IMR-90 (cell line): ENCODE measurements around the gene BICD2. TPM values are rescaled to one million over a fixed set of nuclear protein-coding genes. Genes with fewer than 3 reads are reported as not detected.

Experiments used
- ATAC-seq: fragments of 200-7000 bp; cut with Tn5 transposase; 2 replicates; pipeline ENCODE4 v1.9.1; 2020; ENCODE audit warnings: low read depth, mild to moderate bottlenecking, moderate library complexity
- BruUV-seq: library from RNA; stranded (reverse); fragments of 400-500 nt; replicated peaks from 2 replicates; lab custom pipeline; 2021; lab: Mats Ljungman, UMichigan
- CTCF ChIA-PET: fragments of 300-600 bp; formaldehyde crosslinking; extraction: SDS; loops from one replicate; lab custom pipeline; 2021; ENCODE audit warnings: antibody characterized with exemption; lab: Yijun Ruan, JAX
- POLR2A ChIA-PET: fragments of 300-600 bp; sonication (Branson Sonifier 250); formaldehyde crosslinking; loops from one replicate; lab custom pipeline; 2022; ENCODE audit warnings: antibody characterized with exemption; ENCODE audit not compliant: unreplicated experiment; lab: Charles Lee
- DNase-seq: peaks from one replicate; pipeline ENCODE4 v3.0.0; 2013
- H2AFZ ChIP-seq: replicated peaks from 2 replicates; pipeline ENCODE3; 2013; ENCODE audit warnings: low read length, mild to moderate bottlenecking; ENCODE audit not compliant: poor library complexity
- H2AK5ac ChIP-seq: 2 replicates; pipeline ENCODE4 v1.6.1; 2013; ENCODE audit warnings: low read depth, low read length, inconsistent platforms
- H2AK9ac ChIP-seq: replicated peaks from 2 replicates; pipeline ENCODE3; 2013; ENCODE audit warnings: mild to moderate bottlenecking, low read depth, low read length, moderate library complexity; ENCODE audit not compliant: poor library complexity
- H2BK120ac ChIP-seq: 2 replicates; pipeline ENCODE4 v1.6.1; 2013; ENCODE audit warnings: low read depth, low read length, inconsistent platforms
- H2BK15ac ChIP-seq: 3 replicates; pipeline ENCODE4 v1.6.1; 2013; ENCODE audit warnings: low read depth, low read length, inconsistent platforms
- H2BK20ac ChIP-seq: 2 replicates; pipeline ENCODE4 v1.6.1; 2013; ENCODE audit warnings: low read depth, mild to moderate bottlenecking, inconsistent platforms, low read length, moderate library complexity
- H2BK5ac ChIP-seq: 2 replicates; pipeline ENCODE4 v1.6.1; 2013; ENCODE audit warnings: mild to moderate bottlenecking, low read depth, low read length, inconsistent platforms; ENCODE audit not compliant: poor library complexity, severe bottlenecking
- H3K14ac ChIP-seq: replicated peaks from 2 replicates; pipeline ENCODE4 v1.6.1; 2013; ENCODE audit warnings: low read depth, low read length, inconsistent platforms
- H3K18ac ChIP-seq: 2 replicates; pipeline ENCODE4 v1.6.1; 2013; ENCODE audit warnings: low read depth, low read length, control low read depth
- H3K23ac ChIP-seq: 2 replicates; pipeline ENCODE4 v1.6.1; 2013; ENCODE audit warnings: low read depth, low read length, inconsistent platforms
- H3K27ac ChIP-seq: 2 replicates; pipeline ENCODE4 v1.5.1; 2013; ENCODE audit warnings: mild to moderate bottlenecking, control low read depth, low read length; ENCODE audit not compliant: insufficient read depth
- H3K27me3 ChIP-seq: 2 replicates; pipeline ENCODE4 v1.6.1; 2013; ENCODE audit warnings: low read length; ENCODE audit not compliant: control insufficient read depth, insufficient read depth
- H3K36me3 ChIP-seq: 2 replicates; pipeline ENCODE4 v1.6.1; 2013; ENCODE audit warnings: low read length, mixed read lengths; ENCODE audit not compliant: control insufficient read depth, insufficient read depth
- H3K4ac ChIP-seq: 2 replicates; pipeline ENCODE4 v1.6.1; 2013; ENCODE audit warnings: low read depth, low read length, inconsistent platforms
- H3K4me1 ChIP-seq: 2 replicates; pipeline ENCODE4 v1.6.1; 2013; ENCODE audit warnings: low read length, mixed read lengths; ENCODE audit not compliant: control insufficient read depth, insufficient read depth
- H3K4me2 ChIP-seq: 2 replicates; pipeline ENCODE4 v1.6.1; 2013; ENCODE audit warnings: low read depth, mild to moderate bottlenecking, control low read depth, low read length, moderate library complexity
- H3K4me3 ChIP-seq: 2 replicates; pipeline ENCODE4 v1.5.1; 2013; ENCODE audit warnings: low read depth, mild to moderate bottlenecking, control low read depth, low read length, moderate library complexity; ENCODE audit not compliant: insufficient read depth
- H3K56ac ChIP-seq: 2 replicates; pipeline ENCODE4 v1.6.1; 2013; ENCODE audit warnings: low read length, inconsistent platforms; ENCODE audit not compliant: insufficient read depth; ENCODE audit errors: extremely low read depth
- H3K79me1 ChIP-seq, 2 experiments: 2 replicates each; pipeline ENCODE4 v1.6.1; 2013; ENCODE audit warnings: low read length in 2 of 2, inconsistent platforms in 1 of 2, low read depth in 1 of 2
- H3K9ac ChIP-seq: 2 replicates; pipeline ENCODE4 v1.6.1; 2013; ENCODE audit warnings: low read depth, low read length, control low read depth
- H3K9me1 ChIP-seq: 2 replicates; pipeline ENCODE4 v1.6.1; 2013; ENCODE audit warnings: low read length, inconsistent platforms; ENCODE audit not compliant: insufficient read depth
- H3K9me3 ChIP-seq: 2 replicates; pipeline ENCODE4 v1.6.1; 2013; ENCODE audit warnings: low read length; ENCODE audit not compliant: control insufficient read depth, insufficient read depth
- H4K20me1 ChIP-seq: 2 replicates; pipeline ENCODE4 v1.6.1; 2013; ENCODE audit warnings: low read length, inconsistent platforms; ENCODE audit not compliant: insufficient read depth
- H4K5ac ChIP-seq: 2 replicates; pipeline ENCODE4 v1.6.1; 2013; ENCODE audit warnings: mild to moderate bottlenecking, low read depth, low read length, control low read depth
- H4K8ac ChIP-seq, 2 experiments: 2 replicates each; pipeline ENCODE4 v1.6.1; 2013; ENCODE audit warnings: low read depth in 2 of 2, low read length in 2 of 2, control low read depth in 1 of 2, inconsistent platforms in 1 of 2
- H4K91ac ChIP-seq: 2 replicates; pipeline ENCODE4 v1.6.1; 2013; ENCODE audit warnings: low read depth, low read length, inconsistent platforms; ENCODE audit not compliant: insufficient read depth
- RFX5 ChIP-seq: IDR thresholded peaks from 2 replicates; pipeline ENCODE4 v1.8.0; 2012; ENCODE audit warnings: low read depth, mild to moderate bottlenecking, low read length, moderate library complexity
- WGBS, 2 experiments: methylation state at CpG; one replicate each; pipeline versions ENCODE4 v1.1.5 to v1.1.7; 2013; ENCODE audit warnings: missing lambda C conversion rate in 2 of 2; ENCODE audit not compliant: insufficient read length in 1 of 2; ENCODE audit errors: extremely low coverage in 2 of 2; 5-methylcytosine and 5-hydroxymethylcytosine counted together
- dilution Hi-C: fragments of 300-500 bp; cut with HindIII; formaldehyde crosslinking; loops from one replicate; pipeline ENCODE4 v1.14.3; 2018; ENCODE audit warnings: low sequenced_read_pairs; ENCODE audit not compliant: unreplicated experiment
- in situ Hi-C: fragments of 300-500 bp; cut with MboI; formaldehyde crosslinking; loops from 3 replicates; pipeline ENCODE4 v1.14.3; 2019; ENCODE audit warnings: low sequenced_read_pairs, inconsistent platforms, mixed read lengths
- intact Hi-C: fragments of 100-400 bp; cut with micrococcal nuclease; formaldehyde crosslinking; loops from 2 replicates; pipeline ENCODE4 v1.10.0; 2022
- polyA plus RNA-seq, 3 experiments: library from polyadenylated mRNA; depleted of rRNA; stranded (reverse); fragments of >200 nt; gene quantifications; 2 replicates each; pipeline ENCODE4 v1.2.3, GENCODE V29; 2012; ENCODE audit warnings: low replicate concordance in 1 of 3
- total RNA-seq: library from RNA; depleted of rRNA; stranded (reverse); fragments of >200 nt; gene quantifications from 2 replicates; pipeline ENCODE4 v1.2.3, GENCODE V29; 2012
- TF ChIP-seq, protein P1 (sequence below): fragments of 150-350 bp; IDR thresholded peaks from 2 replicates; pipeline ENCODE4 v1.6.1; 2017; ENCODE audit warnings: mild to moderate bottlenecking, antibody characterized with exemption, low read length, low read depth
- TF ChIP-seq, protein P2 (sequence below): conservative IDR thresholded peaks from 2 replicates; pipeline ENCODE4 v1.5.1; 2012; ENCODE audit warnings: mild to moderate bottlenecking, low read depth, low read length, improper control_type of control experiment

The BICD2 gene
- total and polyA plus RNA-seq, 2 of the 4 experiments (the other 2 are of a cell fraction) = 21.5 to 35.7 TPM

DNA sequence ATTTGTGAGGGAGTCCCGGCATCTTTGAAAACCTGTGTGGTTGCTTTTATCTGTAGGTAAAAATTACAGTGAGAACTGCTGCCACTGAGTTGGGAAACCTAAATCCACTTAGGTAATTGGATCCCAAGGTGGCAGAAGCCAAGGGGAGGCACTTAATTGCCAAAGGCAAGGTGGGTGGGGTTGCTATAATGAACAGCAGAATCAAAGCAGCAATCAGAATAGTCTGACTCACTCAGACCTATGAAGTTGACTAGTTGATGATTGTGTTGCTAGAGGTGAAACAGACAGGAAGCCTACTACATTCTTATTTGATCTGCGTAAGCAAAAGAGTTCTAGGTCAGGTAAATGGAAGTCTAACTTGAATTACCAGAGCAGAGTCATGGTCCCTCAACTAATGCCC is 17.3 kb upstream of the BICD2 start:
- Histone ChIP-seq H3K36me3 (no peaks in the 10 kb centered on the region), H2BK120ac (no peak overlapping the region), H2AK5ac (no peak overlapping the region), H2BK15ac (no peak overlapping the region), H4K8ac (no peak overlapping the region), H4K5ac (no peak overlapping the region), H3K4me2 (no peak overlapping the region), H2AK9ac (no peak overlapping the region), H3K4me1 (no peaks in the 10 kb centered on the region), H3K9me1 (no peaks in the 10 kb centered on the region), H3K18ac (no peak overlapping the region), H3K23ac (no peak overlapping the region), H2BK5ac (no peak overlapping the region), H3K27me3 (peaks cover 32% of the 10 kb centered on the region), H2AFZ (no peak overlapping the region), H3K14ac (no peak overlapping the region), H2BK20ac (no peak overlapping the region), H4K20me1 (no peaks in the 10 kb centered on the region), H3K4ac (no peak overlapping the region), H3K9me3 (peaks cover 6% of the 10 kb centered on the region), H3K27ac (no peak overlapping the region), H3K56ac (no peak overlapping the region), H3K4me3 (no peak overlapping the region), H3K9ac (no peak overlapping the region), H4K91ac (no peak overlapping the region), H3K79me1 (no peaks in the 10 kb centered on the region)
- POLR2A ChIA-PET = no interaction called here
- BruUV-seq = no TSS peak
- DNase-seq (no peak), ATAC-seq (no peak)
- in situ Hi-C loops = loop anchor here (25.0 kb wide), 1 partner anchor 445 kb away; the partner anchor contains the start of genes CENPP and NOL8
- WGBS, 2 experiments = no CpG with 5 or more reads among the region's 2 CpGs
- dilution Hi-C loops = no loop called here
- intact Hi-C loops = no loop called here
- CTCF ChIA-PET = no interaction called here
- TF ChIP-seq, protein P1, sequence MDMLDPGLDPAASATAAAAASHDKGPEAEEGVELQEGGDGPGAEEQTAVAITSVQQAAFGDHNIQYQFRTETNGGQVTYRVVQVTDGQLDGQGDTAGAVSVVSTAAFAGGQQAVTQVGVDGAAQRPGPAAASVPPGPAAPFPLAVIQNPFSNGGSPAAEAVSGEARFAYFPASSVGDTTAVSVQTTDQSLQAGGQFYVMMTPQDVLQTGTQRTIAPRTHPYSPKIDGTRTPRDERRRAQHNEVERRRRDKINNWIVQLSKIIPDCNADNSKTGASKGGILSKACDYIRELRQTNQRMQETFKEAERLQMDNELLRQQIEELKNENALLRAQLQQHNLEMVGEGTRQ = no peak
- TF ChIP-seq RFX5 = no peak
- TF ChIP-seq, protein P2, sequence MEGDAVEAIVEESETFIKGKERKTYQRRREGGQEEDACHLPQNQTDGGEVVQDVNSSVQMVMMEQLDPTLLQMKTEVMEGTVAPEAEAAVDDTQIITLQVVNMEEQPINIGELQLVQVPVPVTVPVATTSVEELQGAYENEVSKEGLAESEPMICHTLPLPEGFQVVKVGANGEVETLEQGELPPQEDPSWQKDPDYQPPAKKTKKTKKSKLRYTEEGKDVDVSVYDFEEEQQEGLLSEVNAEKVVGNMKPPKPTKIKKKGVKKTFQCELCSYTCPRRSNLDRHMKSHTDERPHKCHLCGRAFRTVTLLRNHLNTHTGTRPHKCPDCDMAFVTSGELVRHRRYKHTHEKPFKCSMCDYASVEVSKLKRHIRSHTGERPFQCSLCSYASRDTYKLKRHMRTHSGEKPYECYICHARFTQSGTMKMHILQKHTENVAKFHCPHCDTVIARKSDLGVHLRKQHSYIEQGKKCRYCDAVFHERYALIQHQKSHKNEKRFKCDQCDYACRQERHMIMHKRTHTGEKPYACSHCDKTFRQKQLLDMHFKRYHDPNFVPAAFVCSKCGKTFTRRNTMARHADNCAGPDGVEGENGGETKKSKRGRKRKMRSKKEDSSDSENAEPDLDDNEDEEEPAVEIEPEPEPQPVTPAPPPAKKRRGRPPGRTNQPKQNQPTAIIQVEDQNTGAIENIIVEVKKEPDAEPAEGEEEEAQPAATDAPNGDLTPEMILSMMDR = no peak
